Brain microvascular endothelial cell (primary cell): ENCODE results near the gene ADAM10.

Source experiments
- DNase-seq: peaks from one replicate; pipeline ENCODE4 v3.0.0-alpha.2; 2020
- H3K27ac ChIP-seq: fragments of 250-450 bp; sonication (Bioruptor Pico); 2 replicates; pipeline ENCODE4 v1.5.1; 2020; ENCODE audit warnings: mild to moderate bottlenecking, moderate library complexity
- H3K27me3 ChIP-seq: fragments of 250-450 bp; sonication (Bioruptor Pico); replicated peaks from 2 replicates; pipeline ENCODE4 v1.5.1; 2020; ENCODE audit warnings: mild to moderate bottlenecking
- H3K36me3 ChIP-seq: fragments of 250-450 bp; sonication (Bioruptor Pico); replicated peaks from 2 replicates; pipeline ENCODE4 v1.5.1; 2020; ENCODE audit warnings: mild to moderate bottlenecking
- H3K4me3 ChIP-seq: 2 replicates; pipeline ENCODE4 v1.5.1; 2011; ENCODE audit warnings: low read depth, mild to moderate bottlenecking, control low read depth, low read length, moderate library complexity
- in situ Hi-C: cut with HindIII; loops from 2 replicates; pipeline ENCODE4 v1.10.0; 2017; ENCODE audit warnings: low sequenced_read_pairs, low pct_ligation_motif_present
- TF ChIP-seq, protein P1 (sequence below): IDR thresholded peaks from 2 replicates; pipeline ENCODE4 v1.5.1; 2011; ENCODE audit warnings: low read depth, mild to moderate bottlenecking, moderate library complexity, low read length, control low read depth, inconsistent platforms; ENCODE audit errors: missing control alignments

The ADAM10 gene

DNA sequence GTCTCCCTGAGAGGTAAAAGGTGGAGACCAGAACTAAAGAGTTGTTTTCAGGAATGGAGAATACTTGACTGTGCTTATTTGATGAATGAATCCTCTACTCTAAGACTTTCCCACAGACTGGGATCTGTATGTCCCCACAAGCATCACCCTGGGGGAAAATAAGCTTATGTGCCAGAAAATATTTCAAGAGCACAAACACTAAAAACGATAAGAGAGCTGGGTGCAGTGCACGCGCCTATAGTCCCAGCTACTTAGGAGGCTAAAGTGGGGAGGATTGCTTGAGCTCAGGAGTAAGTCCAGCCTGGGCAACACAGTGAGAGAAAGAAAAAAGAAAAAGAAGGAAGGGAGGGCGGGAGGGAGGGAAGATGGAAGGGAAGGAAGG is 150.7 kb downstream of the ADAM10 start:
- in situ Hi-C loops = no loop called here
- TF ChIP-seq, protein P1, sequence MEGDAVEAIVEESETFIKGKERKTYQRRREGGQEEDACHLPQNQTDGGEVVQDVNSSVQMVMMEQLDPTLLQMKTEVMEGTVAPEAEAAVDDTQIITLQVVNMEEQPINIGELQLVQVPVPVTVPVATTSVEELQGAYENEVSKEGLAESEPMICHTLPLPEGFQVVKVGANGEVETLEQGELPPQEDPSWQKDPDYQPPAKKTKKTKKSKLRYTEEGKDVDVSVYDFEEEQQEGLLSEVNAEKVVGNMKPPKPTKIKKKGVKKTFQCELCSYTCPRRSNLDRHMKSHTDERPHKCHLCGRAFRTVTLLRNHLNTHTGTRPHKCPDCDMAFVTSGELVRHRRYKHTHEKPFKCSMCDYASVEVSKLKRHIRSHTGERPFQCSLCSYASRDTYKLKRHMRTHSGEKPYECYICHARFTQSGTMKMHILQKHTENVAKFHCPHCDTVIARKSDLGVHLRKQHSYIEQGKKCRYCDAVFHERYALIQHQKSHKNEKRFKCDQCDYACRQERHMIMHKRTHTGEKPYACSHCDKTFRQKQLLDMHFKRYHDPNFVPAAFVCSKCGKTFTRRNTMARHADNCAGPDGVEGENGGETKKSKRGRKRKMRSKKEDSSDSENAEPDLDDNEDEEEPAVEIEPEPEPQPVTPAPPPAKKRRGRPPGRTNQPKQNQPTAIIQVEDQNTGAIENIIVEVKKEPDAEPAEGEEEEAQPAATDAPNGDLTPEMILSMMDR = no peak
- Histone ChIP-seq H3K36me3 (peaks cover 10% of the 10 kb centered on the region), H3K4me3 (no peak overlapping the region), H3K27ac (no peak overlapping the region), H3K27me3 (no peaks in the 10 kb centered on the region)
- DNase-seq = no peak

DNA sequence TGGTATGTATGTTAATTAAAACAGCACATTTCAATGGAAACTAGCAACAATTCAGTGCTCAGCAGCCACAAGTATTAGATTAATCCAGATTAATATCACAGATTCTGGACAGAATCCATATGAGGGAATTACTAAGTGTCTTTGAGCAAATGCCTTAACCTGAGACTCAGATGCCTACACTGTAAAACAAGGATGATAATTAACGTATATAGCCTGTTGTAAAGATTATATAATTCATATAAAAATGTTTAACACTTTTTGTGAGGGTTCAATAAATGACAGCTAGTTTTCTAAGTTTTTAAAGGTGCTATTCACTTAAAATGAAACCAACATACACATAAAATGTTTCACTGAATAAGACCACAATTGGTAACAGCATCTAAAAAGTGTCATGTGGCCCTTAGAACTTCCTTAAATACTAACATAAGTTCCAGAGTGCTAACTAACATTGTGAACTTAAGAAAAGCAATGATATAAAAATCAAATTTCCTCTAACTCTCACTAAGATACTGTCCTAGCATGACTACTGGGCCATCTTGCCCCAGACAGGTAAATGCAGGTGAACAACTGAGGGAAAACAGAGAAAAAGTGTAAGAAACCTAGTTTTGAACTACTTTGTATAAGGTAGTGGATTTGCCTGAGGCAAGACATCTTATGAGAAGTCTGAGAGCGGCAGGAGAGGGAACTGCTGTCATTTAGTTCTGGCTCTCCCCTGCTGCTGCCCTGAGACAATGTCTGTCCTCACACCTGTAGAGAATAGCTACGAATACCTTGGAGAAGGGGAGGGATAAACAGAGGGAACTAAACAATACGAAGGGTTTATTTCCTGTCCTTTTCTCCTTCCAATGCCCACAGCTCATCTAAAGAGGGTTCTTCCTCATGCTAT is 151.3 kb downstream of the ADAM10 start:
- TF ChIP-seq, protein P1 = no peak
- in situ Hi-C loops = no loop called here
- Histone ChIP-seq H3K27ac (no peak overlapping the region), H3K36me3 (peaks cover 7% of the 10 kb centered on the region), H3K4me3 (no peak overlapping the region), H3K27me3 (no peaks in the 10 kb centered on the region)
- no peak for DNase-seq

DNA sequence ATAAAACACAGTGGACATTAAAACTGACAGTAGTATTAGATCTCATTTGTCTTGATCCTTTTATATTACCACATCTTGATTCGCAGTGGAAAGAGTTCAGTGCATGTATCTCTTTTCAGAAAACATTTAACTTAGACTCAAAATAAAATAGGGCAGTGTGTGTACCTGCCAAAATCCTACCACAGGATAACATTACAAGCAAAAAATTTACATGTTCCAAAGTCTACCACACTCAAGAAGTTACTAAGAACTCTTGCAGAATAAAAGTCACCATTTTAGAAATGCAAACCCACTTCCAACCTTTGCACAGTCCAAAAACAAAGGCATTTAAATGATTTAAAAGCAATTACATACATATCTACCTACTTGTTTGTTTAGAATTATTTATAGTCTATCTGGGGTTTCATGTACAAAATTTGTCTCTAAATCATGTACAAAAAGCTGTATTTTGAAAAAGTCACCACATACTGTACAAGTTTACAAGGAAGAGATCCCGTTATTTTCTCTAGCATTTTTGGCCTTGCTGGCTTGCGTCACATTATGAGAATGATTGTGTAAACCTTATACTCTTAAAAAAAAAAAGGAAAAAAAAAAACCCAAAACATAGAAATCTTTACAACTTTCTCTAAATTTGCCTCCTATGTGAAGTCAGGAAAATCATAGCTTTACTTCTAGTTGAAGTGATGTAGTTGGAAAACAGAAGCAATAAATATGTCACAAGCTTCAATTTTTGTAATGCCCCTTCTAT is 153.8 kb downstream of the ADAM10 start:
- TF ChIP-seq, protein P1 = no peak
- Histone ChIP-seq H3K4me3 (no peak overlapping the region), H3K27ac (no peak overlapping the region), H3K27me3 (no peaks in the 10 kb centered on the region), H3K36me3 (peaks cover 4% of the 10 kb centered on the region)
- in situ Hi-C loops = no loop called here
- no peak for DNase-seq

DNA sequence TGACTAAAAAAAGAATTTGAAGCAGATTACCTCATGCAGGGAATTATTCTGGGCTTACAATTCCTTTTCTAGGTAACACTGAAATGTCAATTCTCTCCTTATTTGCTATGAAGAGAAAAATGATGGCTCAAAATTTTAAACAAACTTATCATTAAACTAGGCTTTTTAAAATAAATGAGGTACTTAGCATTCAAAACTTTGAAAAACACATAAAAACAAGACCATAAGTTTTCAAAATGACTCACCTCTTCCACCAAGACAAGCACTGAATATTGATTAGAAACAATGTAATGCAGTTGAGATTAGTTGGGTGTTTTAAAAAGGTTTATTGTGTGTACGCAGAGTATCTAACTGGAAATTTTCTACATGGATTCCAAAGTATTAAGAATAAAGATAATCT is 154.6 kb downstream of the ADAM10 start:
- Histone ChIP-seq H3K4me3 (no peak overlapping the region), H3K27me3 (no peaks in the 10 kb centered on the region), H3K27ac (no peak overlapping the region), H3K36me3 (peaks cover 4% of the 10 kb centered on the region)
- DNase-seq = no peak
- in situ Hi-C loops = no loop called here
- TF ChIP-seq, protein P1 = no peak

DNA sequence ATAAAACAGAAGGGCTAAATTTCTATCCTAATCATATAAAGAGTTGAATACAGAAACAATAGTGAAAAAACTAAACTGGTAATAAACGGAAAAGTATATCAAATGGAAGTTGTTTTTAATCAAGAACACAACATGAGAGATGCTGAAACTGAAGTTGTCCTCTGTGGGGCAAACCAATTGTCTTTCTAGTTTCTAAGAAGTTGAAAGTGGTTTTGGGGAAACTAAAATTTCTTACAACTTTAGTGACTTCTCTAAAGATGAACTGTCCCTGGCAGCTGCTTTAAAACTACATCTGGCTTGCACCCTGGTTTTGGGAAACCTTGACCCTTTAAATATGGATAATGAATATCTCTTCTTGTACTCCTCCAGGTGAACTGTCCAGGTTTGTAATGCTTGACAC is 155.6 kb downstream of the ADAM10 start:
- DNase-seq = no peak
- TF ChIP-seq, protein P1 = no peak
- Histone ChIP-seq H3K27me3 (no peaks in the 10 kb centered on the region), H3K36me3 (peaks cover 4% of the 10 kb centered on the region), H3K27ac (no peak overlapping the region), H3K4me3 (no peak overlapping the region)
- in situ Hi-C loops = no loop called here
